RKO (cell line): ENCODE data around the gene APCDD1L.

Source experiments
- DNase-seq: peaks from one replicate; pipeline ENCODE4 v3.0.0-alpha.2; 2016; ENCODE audit warnings: low spot score

APCDD1L gene

GRCh38 chr20:58466729-58467571 is 48.2 kb downstream of the APCDD1L start:
- DNase-seq: no peak

GRCh38 chr20:58466095-58466708 is 49.0 kb downstream of the APCDD1L start:
- DNase-seq: no peak

- no peak for DNase-seq
Observed at GRCh38 chr20:58464838-58465237, 50.4 kb downstream of the APCDD1L start.

- DNase-seq: no peak
Observed at GRCh38 chr20:58463256-58463655, 51.9 kb downstream of the APCDD1L start.

GRCh38 chr20:58461899-58462298 is 53.3 kb downstream of the APCDD1L start:
- DNase-seq: no peak

- no peak for DNase-seq
Observed at GRCh38 chr20:58461104-58461503, 54.1 kb downstream of the APCDD1L start.

GRCh38 chr20:58459058-58459750 is 56.0 kb downstream of the APCDD1L start:
- no peak for DNase-seq

- peak; percentile 65 for DNase-seq
Observed at GRCh38 chr20:58458342-58459057, 56.7 kb downstream of the APCDD1L start.

- peak; percentile 72 for DNase-seq
Observed at GRCh38 chr20:58457083-58457695, 58.0 kb downstream of the APCDD1L start.

GRCh38 chr20:58454460-58454859 is 60.7 kb downstream of the APCDD1L start:
- DNase-seq: no peak

- DNase-seq: no peak
Observed at GRCh38 chr20:58453391-58453790, 61.8 kb downstream of the APCDD1L start.

GRCh38 chr20:58452667-58453255 is 62.4 kb downstream of the APCDD1L start:
- DNase-seq: no peak

GRCh38 chr20:58450254-58450653 is 64.9 kb downstream of the APCDD1L start:
- no peak for DNase-seq

- DNase-seq: no peak
Observed at GRCh38 chr20:58449681-58450221, 65.4 kb downstream of the APCDD1L start.

GRCh38 chr20:58448958-58449357 is 66.2 kb downstream of the APCDD1L start:
- DNase-seq: no peak

GRCh38 chr20:58447511-58448391 is 67.4 kb downstream of the APCDD1L start:
- DNase-seq: peak; percentile 61

- DNase-seq: no peak
Observed at GRCh38 chr20:58446960-58447265, 68.3 kb downstream of the APCDD1L start.

- DNase-seq: no peak
Observed at GRCh38 chr20:58446264-58446959, 68.8 kb downstream of the APCDD1L start.

- DNase-seq: no peak
Observed at GRCh38 chr20:58444746-58445255, 70.4 kb downstream of the APCDD1L start.
